K562 (cell line): Measurements from ENCODE around the gene CFAP70. TPM values are rescaled to one million over a fixed set of nuclear protein-coding genes. Genes with fewer than 3 reads are reported as not detected.

Experiments
- ATAC-seq: fragments of 200-7000 bp; cut with Tn5 transposase; 3 replicates; pipeline ENCODE4 v1.9.1; 2020; ENCODE audit warnings: moderate library complexity
- BruUV-seq: library from RNA; stranded (reverse); fragments of 400-500 nt; replicated peaks from 2 replicates; lab custom pipeline; 2021; lab: Mats Ljungman, UMichigan
- CTCF ChIA-PET: fragments of 300-600 bp; formaldehyde crosslinking; extraction: SDS; loops from one replicate; lab custom pipeline; 2021; ENCODE audit warnings: low intra/inter-chr PET ratio; lab: Yijun Ruan, JAX
- POLR2A ChIA-PET: fragments of 300-600, 350-650 bp; sonication (Branson Sonifier 250); formaldehyde crosslinking; extraction: SDS; loops from one replicate; lab custom pipeline; 2021; ENCODE audit warnings: antibody characterized with exemption, inconsistent platforms; lab: Yijun Ruan, JAX
- DNase-seq, 4 experiments: peaks; one replicate each; pipeline versions ENCODE4 v3.0.0 to v3.0.0-alpha.2; 2011 to 2018; ENCODE audit warnings: low spot score in 3 of 4, mixed read lengths in 3 of 4; ENCODE audit errors: extremely low read depth in 1 of 4
- FAIRE-seq: peaks from 2 replicates; lab custom pipeline; 2011; peaks lifted over from hg19 to GRCh38; lab: Jason Lieb, UNC
- H2AFZ ChIP-seq: 2 replicates; pipeline ENCODE4 v1.6.0; 2011; ENCODE audit warnings: low read depth, low read length, control low read depth, inconsistent platforms
- H3K27ac ChIP-seq: fragments of 200-600 bp; 3 replicates; pipeline ENCODE4 v1.8.0; 2011; ENCODE audit warnings: low read depth, mild to moderate bottlenecking, control low read depth, inconsistent platforms, low read length, moderate library complexity, mixed read lengths; ENCODE audit errors: extremely low read depth
- H3K27me3 ChIP-seq, 2 experiments: fragments of 300-600 bp in 1 of 2; 2 replicates in 1 of 2; 3 replicates in 1 of 2; pipeline versions ENCODE4 v1.6.0 to v1.8.0; 2011; ENCODE audit warnings: inconsistent platforms in 2 of 2, low read length in 2 of 2, mild to moderate bottlenecking in 1 of 2, mixed read lengths in 1 of 2, moderate library complexity in 1 of 2; ENCODE audit not compliant: control insufficient read depth in 2 of 2, insufficient read depth in 2 of 2
- H3K36me3 ChIP-seq: fragments of 300-600 bp; 3 replicates; pipeline ENCODE4 v1.8.0; 2011; ENCODE audit warnings: mild to moderate bottlenecking, low read length, inconsistent platforms; ENCODE audit not compliant: control insufficient read depth, insufficient read depth
- H3K4me1 ChIP-seq, 2 experiments: fragments of 200-600 bp in 1 of 2; replicated peaks in 1 of 2; 2 replicates in 1 of 2; 3 replicates in 1 of 2; pipeline versions ENCODE4 v1.5.1 to v1.8.0; 2011; ENCODE audit warnings: inconsistent platforms in 2 of 2, low read length in 2 of 2, mild to moderate bottlenecking in 1 of 2, mixed read lengths in 1 of 2, moderate library complexity in 1 of 2; ENCODE audit not compliant: control insufficient read depth in 2 of 2, insufficient read depth in 2 of 2
- H3K4me2 ChIP-seq: 2 replicates; pipeline ENCODE4 v1.6.1; 2011; ENCODE audit warnings: low read length, control low read depth, inconsistent platforms, mixed read lengths; ENCODE audit not compliant: insufficient read depth
- H3K4me3 ChIP-seq: fragments of 200-600 bp; sonication (generic), shearing (Covaris generic); 2 replicates; pipeline ENCODE4 v1.5.1; 2016; ENCODE audit warnings: control low read depth, inconsistent platforms
- H3K79me2 ChIP-seq: fragments of 200-600 bp; 3 replicates; pipeline ENCODE4 v1.8.0; 2011; ENCODE audit warnings: low read length, inconsistent platforms; ENCODE audit not compliant: control insufficient read depth, insufficient read depth
- H3K9ac ChIP-seq, 2 experiments: 2 replicates each; pipeline versions ENCODE4 v1.6.0 to v1.6.1; 2011; ENCODE audit warnings: low read depth in 2 of 2, low read length in 2 of 2, control low read depth in 1 of 2, inconsistent platforms in 1 of 2, mild to moderate bottlenecking in 1 of 2, mixed read lengths in 1 of 2; ENCODE audit not compliant: insufficient read depth in 1 of 2
- H3K9me1 ChIP-seq: one replicate; pipeline ENCODE4 v1.6.0; 2011; ENCODE audit warnings: inconsistent platforms, mild to moderate bottlenecking, low read length, moderate library complexity; ENCODE audit not compliant: control insufficient read depth, insufficient read depth
- H3K9me3 ChIP-seq: replicated peaks from 2 replicates; pipeline ENCODE4 v1.5.1; 2011; ENCODE audit warnings: low read depth, low read length, inconsistent platforms; ENCODE audit not compliant: control insufficient read depth, insufficient read depth
- H4K20me1 ChIP-seq: replicated peaks from 2 replicates; pipeline ENCODE4 v1.6.1; 2011; ENCODE audit warnings: low read length, inconsistent platforms, mixed read lengths; ENCODE audit not compliant: control insufficient read depth, insufficient read depth
- C11orf30 ChIP-seq: fragments of 450-650 bp; IDR thresholded peaks from 2 replicates; pipeline ENCODE4 v1.6.1; 2016; ENCODE audit warnings: low read depth, mild to moderate bottlenecking
- MECOM ChIP-seq: fragments of 250-450 bp; sonication (Bioruptor Pico); IDR thresholded peaks from 2 replicates; pipeline ENCODE4 v1.8.0; 2022; ENCODE audit warnings: inconsistent platforms
- PCBP1 ChIP-seq: fragments of 200-400 bp; formaldehyde crosslinking; IDR thresholded peaks from 2 replicates; pipeline ENCODE4 v1.6.1; 2018; ENCODE audit warnings: mild to moderate bottlenecking, low read depth, low read length; ENCODE audit not compliant: poor library complexity, severe bottlenecking
- SRF ChIP-seq, 2 experiments: fragments of 250-450, 450-650 bp in 1 of 2; sonication (Bioruptor Pico) in 1 of 2; sonication (generic) in 1 of 2; formaldehyde crosslinking; IDR thresholded peaks; 2 replicates each; pipeline versions ENCODE4 v1.5.0 to v1.5.1; 2020 to 2022; ENCODE audit warnings: mild to moderate bottlenecking in 1 of 2, missing genetic modification reagents in 1 of 2
- XRCC3 ChIP-seq: fragments of 450-650 bp; IDR thresholded peaks from 2 replicates; pipeline ENCODE4 v1.6.1; 2017; ENCODE audit warnings: mild to moderate bottlenecking, moderate library complexity
- ZKSCAN1 ChIP-seq: fragments of 150-350 bp; IDR thresholded peaks from 2 replicates; pipeline ENCODE4 v1.6.1; 2016; ENCODE audit warnings: low read depth, low read length
- ZNF282 ChIP-seq: sonication (generic); formaldehyde crosslinking; IDR thresholded peaks from 2 replicates; pipeline ENCODE4 v1.8.1; 2023; ENCODE audit warnings: missing genetic modification reagents
- ZNF316 ChIP-seq: fragments of 450-650 bp; IDR thresholded peaks from 2 replicates; pipeline ENCODE4 v1.6.1; 2016
- ZNF75A ChIP-seq: fragments of 450-650 bp; formaldehyde crosslinking; IDR thresholded peaks from 2 replicates; pipeline ENCODE4 v1.4.0; 2020; ENCODE audit warnings: mild to moderate bottlenecking
- WGBS: fragments of 100-300 bp; shearing (Covaris generic); methylation state at CpG from one replicate; pipeline ENCODE4 v1.1.6; 2016; ENCODE audit warnings: low coverage, mixed read lengths; ENCODE audit not compliant: insufficient coverage; ENCODE audit errors: missing lambda C conversion rate; 5-methylcytosine and 5-hydroxymethylcytosine counted together
- in situ Hi-C: fragments of 300-500 bp; cut with MboI; formaldehyde crosslinking; loops from 4 replicates; pipeline ENCODE4 v1.15.0; 2018; ENCODE audit warnings: inconsistent platforms, mixed read lengths
- intact Hi-C: fragments of 100-400 bp; cut with micrococcal nuclease; formaldehyde crosslinking; loops from 2 replicates; pipeline ENCODE4 v1.14.2; 2022
- polyA plus RNA-seq, 8 experiments: library from polyadenylated mRNA; depleted of rRNA in 4 of 8; stranded (reverse) in 5 of 8; unstranded in 3 of 8; fragments of >200 nt; fragmentation: Nextera tagmentation in 2 of 8; fragmentation: Illumina TruSeq in 1 of 8; extraction: Ambion mirVana in 2 of 8; extraction: Trizol in 1 of 8; gene quantifications; 2 replicates each; pipeline versions ENCODE4 v1.2.1 to v1.2.3, GENCODE V29; 2011 to 2014; ENCODE audit warnings: inconsistent platforms in 1 of 8, missing spikeins in 1 of 8
- total RNA-seq, 7 experiments: library from RNA; depleted of rRNA in 6 of 7; stranded (reverse); fragments of >200 nt in 6 of 7; fragmentation: Illumina TruSeq in 2 of 7; extraction: Trizol in 2 of 7; gene quantifications; 2 replicates each; pipeline versions ENCODE4 v1.2.1 to v1.2.3, GENCODE V29; 2011 to 2021; ENCODE audit warnings: low replicate concordance in 1 of 7
- TF ChIP-seq, protein P1 (sequence below): fragments of 250-450 bp; sonication (Bioruptor Pico); IDR thresholded peaks from 2 replicates; pipeline ENCODE4 v1.5.1; 2021; ENCODE audit warnings: mild to moderate bottlenecking
- TF ChIP-seq, protein P2 (sequence below), 2 experiments: fragments of 450-650 bp; formaldehyde crosslinking in 1 of 2; IDR thresholded peaks; 2 replicates each; pipeline versions ENCODE4 v1.4.0 to v1.6.1; 2014 to 2020; ENCODE audit warnings: mild to moderate bottlenecking in 2 of 2, borderline replicate concordance in 1 of 2, low read depth in 1 of 2

Gene CFAP70
- total and polyA plus RNA-seq, 9 of the 15 experiments (the other 6 are each of a cell fraction or from before 2014, with no cell fraction given) = 0.27 to 1.6 (median 0.86) TPM

DNA sequence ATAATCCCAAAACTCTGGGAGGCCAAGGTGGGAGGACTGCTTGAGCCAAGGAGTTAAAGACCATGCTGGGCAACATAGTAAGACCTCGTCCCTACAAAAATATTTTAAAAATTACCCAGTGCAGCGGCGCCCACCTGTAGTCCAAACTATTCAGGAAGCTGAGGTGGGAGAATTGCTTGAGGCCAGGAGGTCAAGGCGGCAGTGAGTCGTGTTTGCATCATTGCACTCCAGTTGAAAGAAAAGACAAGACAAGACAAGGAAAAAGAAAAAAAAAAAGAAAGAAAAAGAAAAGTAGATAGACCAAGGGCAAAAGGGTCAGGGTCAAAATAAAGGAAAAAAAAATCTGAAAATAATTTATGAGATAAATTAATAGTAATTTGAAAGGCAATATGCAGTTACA is 49.4 kb upstream of the CFAP70 start (continued):
- TF ChIP-seq, protein P1, sequence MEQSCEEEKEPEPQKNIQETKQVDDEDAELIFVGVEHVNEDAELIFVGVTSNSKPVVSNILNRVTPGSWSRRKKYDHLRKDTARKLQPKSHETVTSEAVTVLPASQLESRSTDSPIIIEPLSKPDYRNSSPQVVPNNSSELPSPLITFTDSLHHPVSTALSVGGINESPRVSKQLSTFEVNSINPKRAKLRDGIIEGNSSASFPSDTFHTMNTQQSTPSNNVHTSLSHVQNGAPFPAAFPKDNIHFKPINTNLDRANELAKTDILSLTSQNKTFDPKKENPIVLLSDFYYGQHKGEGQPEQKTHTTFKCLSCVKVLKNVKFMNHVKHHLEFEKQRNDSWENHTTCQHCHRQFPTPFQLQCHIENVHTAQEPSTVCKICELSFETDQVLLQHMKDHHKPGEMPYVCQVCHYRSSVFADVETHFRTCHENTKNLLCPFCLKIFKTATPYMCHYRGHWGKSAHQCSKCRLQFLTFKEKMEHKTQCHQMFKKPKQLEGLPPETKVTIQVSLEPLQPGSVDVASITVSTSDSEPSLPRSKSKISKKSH = no peak
- TF ChIP-seq ZNF282 (CRISPR knock-in tag) (no peak), XRCC3 (no peak), ZNF75A (CRISPR knock-in tag) (no peak), ZKSCAN1 (no peak)
- TF ChIP-seq, all 486 proteins: peak for 0

GRCh38 chr10:73407495-73407894 is 48.8 kb upstream of the CFAP70 start:
- peaks cover 18% of the 10 kb centered on the region for H4K20me1 ChIP-seq
- no peak overlapping the region for H3K9ac ChIP-seq
- CTCF ChIA-PET = no interaction called here
- H3K4me3 ChIP-seq = no peak overlapping the region
- 44% methylated on average over 1 of the region's 1 CpG for WGBS
- intact Hi-C loops = loop anchor here (10.0 kb wide), 1 partner anchor 237 kb away; the partner anchor contains the start of gene MYOZ1
- H3K36me3 ChIP-seq = peaks cover 13% of the 10 kb centered on the region; the same call in 2 of the 3 replicates
- no peak overlapping the region for H2AFZ ChIP-seq
- peaks cover 17 to 22% of the 10 kb centered on the region in 2 experiments for H3K4me1 ChIP-seq
- no peaks in the 10 kb centered on the region for H3K27me3 ChIP-seq
- no peak for FAIRE-seq
- BruUV-seq = no TSS peak
- H3K9me1 ChIP-seq = no peaks in the 10 kb centered on the region
- in situ Hi-C loops = no loop called here
- H3K27ac ChIP-seq = no peak overlapping the region
- no peak for DNase-seq
- H3K79me2 ChIP-seq = peaks cover 97% of the 10 kb centered on the region
- POLR2A ChIA-PET = interaction anchor here (0.6 to 2.0 kb wide), 6 partner anchors 17 to 762 kb away, joined by 3 to 5 read pairs (median 4); partner anchors contain the start of gene DNAJC9
- ATAC-seq = no peak
- H3K4me2 ChIP-seq = no peak overlapping the region
- H3K9me3 ChIP-seq = no peaks in the 10 kb centered on the region
- TF ChIP-seq ZNF316 = peak; percentile 13; the same call in 1 of the 2 replicates
- TF ChIP-seq, protein P2, sequence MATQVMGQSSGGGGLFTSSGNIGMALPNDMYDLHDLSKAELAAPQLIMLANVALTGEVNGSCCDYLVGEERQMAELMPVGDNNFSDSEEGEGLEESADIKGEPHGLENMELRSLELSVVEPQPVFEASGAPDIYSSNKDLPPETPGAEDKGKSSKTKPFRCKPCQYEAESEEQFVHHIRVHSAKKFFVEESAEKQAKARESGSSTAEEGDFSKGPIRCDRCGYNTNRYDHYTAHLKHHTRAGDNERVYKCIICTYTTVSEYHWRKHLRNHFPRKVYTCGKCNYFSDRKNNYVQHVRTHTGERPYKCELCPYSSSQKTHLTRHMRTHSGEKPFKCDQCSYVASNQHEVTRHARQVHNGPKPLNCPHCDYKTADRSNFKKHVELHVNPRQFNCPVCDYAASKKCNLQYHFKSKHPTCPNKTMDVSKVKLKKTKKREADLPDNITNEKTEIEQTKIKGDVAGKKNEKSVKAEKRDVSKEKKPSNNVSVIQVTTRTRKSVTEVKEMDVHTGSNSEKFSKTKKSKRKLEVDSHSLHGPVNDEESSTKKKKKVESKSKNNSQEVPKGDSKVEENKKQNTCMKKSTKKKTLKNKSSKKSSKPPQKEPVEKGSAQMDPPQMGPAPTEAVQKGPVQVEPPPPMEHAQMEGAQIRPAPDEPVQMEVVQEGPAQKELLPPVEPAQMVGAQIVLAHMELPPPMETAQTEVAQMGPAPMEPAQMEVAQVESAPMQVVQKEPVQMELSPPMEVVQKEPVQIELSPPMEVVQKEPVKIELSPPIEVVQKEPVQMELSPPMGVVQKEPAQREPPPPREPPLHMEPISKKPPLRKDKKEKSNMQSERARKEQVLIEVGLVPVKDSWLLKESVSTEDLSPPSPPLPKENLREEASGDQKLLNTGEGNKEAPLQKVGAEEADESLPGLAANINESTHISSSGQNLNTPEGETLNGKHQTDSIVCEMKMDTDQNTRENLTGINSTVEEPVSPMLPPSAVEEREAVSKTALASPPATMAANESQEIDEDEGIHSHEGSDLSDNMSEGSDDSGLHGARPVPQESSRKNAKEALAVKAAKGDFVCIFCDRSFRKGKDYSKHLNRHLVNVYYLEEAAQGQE (IDR thresholded peaks at IDR 0.05; ENCODE audit: borderline replicate concordance) = peak; percentile 97
- TF ChIP-seq, protein P2 (CRISPR knock-in tag; IDR thresholded peaks at IDR 0.05; ENCODE audit: low read depth) = no peak
- 0 out of 2 replicates have a peak, but pooled peaks have one; percentile 48 for TF ChIP-seq MECOM (CRISPR knock-in tag)
- peak; percentile 42; the same call in 1 of the 2 replicates for TF ChIP-seq C11orf30
- TF ChIP-seq SRF (CRISPR knock-in tag; IDR thresholded peaks at IDR 0.05) = 0 out of 4 replicates have a peak, but pooled peaks of 1 of the 2 experiments have one; percentile 27
- TF ChIP-seq PCBP1 = no peak
